HG02970 (cell line): ENCODE results near the gene ZNF182.

ENCODE experiments used
- ATAC-seq: cut with Tn5 transposase; IDR thresholded peaks from one replicate; pipeline ENCODE4 v1.9.1; 2021; ENCODE audit warnings: mild to moderate bottlenecking, moderate library complexity, moderate number of reproducible peaks; ENCODE audit not compliant: unreplicated experiment, low FRiP score

Gene ZNF182

GRCh38 chrX:47927212-47927611, 76.6 kb downstream of the ZNF182 start:
- ATAC-seq, result no peak
